GM19239 (cell line): ENCODE data around the gene BRAT1.
A peak's percentile ranks its signal among the peaks of the same experiment; 100 is the strongest.
"Not testable (repeated sequence)": the region's sequence is repeated elsewhere in the genome, so short reads cannot be mapped to it uniquely, and the experiment has no call there.

Source experiments
- DNase-seq: peaks from one replicate; pipeline ENCODE4 v3.0.0; 2011; ENCODE audit warnings: low spot score; ENCODE audit not compliant: insufficient read length
- FAIRE-seq: peaks from 2 replicates; lab custom pipeline; 2011; peaks lifted over from hg19 to GRCh38; lab: Jason Lieb, UNC

BRAT1 gene

DNA sequence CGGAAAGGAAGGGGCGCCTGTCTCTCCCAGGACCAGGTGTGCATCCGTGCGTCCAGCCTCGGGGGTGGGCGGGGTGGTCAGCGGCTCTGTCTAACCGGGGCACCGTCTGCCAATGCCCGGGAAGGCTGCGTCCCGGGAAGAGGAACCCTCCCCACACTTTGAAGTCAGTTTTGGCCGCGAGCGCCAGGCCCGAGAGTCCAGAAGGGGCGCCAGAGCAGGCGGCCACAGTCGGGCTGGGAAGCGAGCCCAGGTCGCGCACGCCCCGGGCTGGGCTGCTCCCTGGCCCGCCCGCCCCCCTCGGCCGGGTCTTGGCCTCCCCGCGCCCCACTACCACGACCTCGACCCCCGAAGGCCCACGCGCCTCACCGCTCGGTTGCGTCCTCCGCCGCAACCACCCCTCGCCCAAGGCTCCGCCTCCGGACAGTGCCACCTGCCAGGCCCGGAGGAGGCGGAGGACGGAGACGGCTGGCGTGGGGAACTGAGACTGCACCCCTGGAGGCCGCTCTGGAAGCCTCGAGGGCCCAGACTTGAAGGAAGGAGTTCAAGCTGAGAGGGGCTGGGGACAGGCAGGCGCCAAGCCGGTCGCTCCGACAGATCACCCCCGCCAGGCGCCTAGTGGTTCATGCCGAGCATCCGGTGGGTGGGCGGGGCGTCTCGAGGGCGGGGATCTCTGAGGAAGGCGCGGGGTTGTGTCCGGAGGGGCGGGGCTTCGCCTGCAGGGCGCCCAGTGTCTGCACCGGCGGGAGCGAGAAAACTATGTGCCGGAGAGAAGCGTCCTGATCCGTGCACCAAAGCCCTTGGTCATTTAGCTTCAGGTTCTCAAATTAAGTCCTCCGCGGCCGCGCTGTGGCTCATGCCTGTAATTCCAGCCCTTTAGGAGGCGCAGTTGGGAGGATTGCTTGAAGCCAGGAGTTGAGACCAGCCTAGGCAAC is at the start of gene BRAT1:
BRAT1 (minus strand) TSS at position 404 of the 932 bp plus-strand sequence. CDS start 1,093 bp downstream, outside the sequence.
- FAIRE-seq = peak; percentile 78
- DNase-seq = peak; percentile 91

DNA sequence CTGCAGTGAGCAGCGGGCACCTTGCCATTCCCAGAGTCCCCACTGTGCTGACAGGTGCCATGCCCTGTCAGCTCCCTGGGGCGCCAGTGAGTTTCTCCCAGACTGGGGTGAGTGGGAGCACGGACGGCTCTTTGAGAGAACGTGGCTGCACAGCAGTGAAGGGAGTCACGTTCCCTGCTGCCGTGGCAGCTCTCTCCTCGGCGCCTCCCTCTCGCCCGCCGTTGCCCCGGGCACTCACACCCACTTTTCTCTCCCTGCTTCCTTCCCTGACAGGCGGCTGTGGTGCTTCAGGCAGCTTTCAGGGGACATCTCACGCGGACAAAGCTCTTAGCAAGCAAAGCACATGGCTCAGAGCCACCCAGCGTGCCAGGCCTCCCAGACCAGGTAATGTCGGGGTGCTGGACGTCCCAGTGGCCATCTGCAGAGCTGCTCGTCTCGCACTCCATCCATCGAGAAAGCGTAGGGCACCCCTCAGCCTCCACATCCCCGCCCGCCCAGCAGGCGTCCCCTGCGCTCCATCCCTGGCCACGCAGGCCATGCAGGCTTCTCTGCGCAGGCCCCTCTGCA is 49.4 kb upstream of the BRAT1 start:
- DNase-seq = no peak
- no peak for FAIRE-seq

DNA sequence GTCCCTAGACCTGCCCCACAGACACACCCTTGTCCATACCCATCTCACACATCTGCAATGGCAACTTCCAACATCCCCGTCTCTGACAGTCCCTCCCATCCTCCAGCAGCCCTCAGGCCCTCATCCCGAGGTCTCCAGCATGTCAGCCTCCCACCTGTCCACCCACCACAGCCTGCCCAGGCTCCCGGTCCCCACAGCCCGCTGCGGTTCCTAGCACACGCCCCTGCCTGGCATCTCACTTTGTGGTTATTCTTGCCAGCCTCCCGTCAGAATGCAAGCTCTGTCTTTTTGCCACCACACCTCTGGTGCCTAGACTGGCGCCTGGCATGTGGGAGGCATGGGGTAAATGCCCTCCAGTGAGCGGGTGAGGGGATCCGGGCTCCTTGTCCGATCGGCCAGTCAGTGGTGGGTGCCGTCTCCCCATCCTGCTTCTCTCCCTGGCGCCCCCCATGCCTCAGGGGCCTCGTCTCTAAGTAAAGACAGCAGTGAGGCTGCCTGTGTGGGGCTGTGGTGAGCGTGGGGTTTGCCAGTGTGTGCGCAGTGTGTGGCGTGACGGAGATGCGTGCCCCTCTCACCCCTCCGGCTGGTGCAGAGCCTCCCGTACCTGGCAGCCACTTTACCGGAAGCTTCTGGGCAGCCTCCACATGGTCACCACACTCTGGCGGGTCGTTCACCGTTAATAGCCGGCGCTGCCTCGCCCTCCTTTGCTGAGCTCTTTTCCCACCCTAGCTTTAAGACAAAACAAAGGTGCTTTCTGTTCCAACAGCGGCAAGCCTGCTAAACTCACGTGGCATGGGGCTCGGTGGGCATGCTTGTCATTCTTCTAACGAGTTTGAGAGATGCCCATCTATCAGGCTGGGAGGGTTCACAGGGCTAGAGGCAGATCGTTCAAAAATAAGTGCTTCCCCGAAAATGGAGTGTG is 48.0 kb upstream of the BRAT1 start:
- no peak for FAIRE-seq
- DNase-seq = no peak

DNA sequence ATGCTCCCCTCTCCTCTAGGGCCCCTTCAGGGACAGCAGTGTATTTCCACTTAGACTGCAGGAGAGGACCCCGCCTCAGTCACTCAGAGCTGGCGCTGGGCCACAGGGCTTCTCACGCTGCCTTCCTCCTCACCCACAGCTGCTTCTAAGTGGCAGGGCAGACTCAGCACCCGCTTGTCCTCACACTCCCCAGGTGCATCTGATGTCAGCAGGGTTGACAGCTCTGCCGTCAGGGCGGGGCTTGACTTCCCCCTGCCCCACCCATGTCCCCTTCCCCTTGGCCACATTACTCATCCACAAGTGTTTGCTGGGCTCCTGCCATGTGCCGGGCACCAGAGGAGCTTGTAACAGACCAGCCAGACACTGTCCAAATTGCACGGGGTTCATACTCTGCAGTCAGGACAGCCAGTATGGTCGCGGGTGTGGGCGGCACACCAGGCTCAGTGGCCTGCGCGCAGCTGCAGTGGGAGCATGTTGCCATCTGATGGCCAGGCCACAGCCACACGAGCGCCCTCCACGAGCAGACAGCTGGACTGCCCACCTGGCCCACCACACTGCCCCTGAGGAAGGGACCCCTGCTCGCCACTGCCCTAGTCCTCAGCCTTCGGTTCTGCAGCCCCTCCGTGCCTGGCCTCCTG is 47.2 kb upstream of the BRAT1 start:
- FAIRE-seq = no peak
- no peak for DNase-seq

DNA sequence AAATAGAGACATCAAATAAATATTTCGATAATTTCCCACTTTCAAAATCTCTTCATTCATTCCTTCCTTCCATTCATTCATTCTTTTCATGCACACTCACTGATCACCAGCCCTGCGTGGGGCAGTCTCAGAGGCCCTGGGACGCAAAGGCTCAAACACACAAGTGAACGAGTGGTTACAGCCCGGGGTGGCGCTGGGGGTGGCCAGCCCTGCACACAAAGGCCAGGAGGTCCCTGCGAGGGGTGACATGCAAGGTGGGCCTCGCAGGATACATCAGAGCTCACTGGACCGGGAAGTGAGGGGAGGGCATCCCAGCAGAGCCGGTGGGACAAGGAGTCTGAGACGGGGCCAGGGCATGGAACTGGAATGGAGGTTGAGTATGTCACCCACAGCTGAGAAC is 46.6 kb upstream of the BRAT1 start:
- DNase-seq = no peak
- no peak for FAIRE-seq

DNA sequence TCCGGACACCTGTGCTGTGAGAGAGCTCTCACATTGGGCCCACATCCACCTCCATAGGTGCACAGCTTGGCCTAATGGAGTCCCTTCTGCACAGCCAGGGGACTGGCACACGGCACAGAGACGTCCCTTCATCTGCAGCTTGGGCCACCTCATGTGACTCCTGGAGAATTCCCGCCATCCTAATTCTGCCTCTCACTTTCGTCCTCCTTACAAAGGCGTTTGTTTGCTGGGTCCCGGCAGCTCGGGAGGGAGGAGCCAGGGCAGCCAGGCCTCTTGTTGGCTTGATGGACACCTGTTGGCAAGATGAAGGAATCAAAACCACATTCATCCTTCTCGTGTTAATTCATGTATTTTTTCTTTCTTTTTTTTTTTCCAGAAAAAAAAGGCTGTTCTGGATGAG is 45.7 kb upstream of the BRAT1 start:
- FAIRE-seq = no peak

DNA sequence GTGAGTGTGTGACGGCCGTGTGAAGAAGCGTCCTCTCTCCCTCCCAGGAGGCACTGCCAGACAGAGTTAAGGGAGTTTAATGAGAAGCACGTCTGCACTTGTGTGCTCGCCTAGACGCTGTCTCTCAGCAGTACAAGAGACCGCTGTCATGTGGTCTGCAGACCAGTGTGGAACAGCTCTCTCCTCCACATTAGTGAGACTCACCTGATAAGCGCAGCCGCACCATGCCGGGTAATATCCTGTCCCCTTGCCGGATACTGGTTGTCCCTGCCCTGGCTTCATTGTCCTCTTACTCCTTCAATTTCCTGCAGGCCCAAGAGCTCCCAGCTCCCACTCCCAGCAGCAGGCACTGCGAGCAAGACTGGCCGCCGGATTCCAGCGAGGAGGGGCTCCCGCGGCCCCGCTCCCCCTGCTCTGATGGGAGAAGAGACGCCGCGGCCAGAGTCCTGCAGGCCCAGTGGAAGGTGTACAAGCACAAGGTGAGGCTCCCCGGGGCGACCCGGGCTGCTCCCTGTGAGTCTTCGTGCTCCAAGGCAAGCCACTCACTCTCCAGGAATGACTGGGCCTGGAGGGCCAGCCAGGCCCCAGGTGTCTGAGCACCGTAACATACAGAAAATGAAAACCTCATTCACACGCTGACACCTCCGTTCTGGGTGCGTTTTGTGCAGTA is 43.0 kb upstream of the BRAT1 start:
- no peak for FAIRE-seq
- no peak for DNase-seq

More for the DNA sequence above, 45.7 kb upstream of the BRAT1 start:
- no peak for DNase-seq

DNA sequence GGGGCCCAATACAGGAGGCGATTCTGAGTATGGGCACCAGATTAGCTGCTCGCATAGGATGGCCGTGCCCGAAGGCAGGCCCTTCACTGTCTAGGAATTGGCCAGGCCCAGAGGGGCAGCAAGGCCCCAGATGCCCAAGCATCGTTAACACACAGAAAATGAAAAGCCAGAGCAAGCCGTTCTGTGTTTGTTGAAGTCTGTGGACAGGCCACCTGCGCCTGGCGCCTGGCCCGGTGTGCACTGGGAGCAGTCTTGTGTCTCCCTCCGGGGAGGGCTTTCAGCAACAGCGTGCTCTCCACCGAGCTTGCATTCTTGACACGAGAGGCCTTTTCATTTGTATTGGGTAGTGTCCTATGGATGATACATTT is 41.9 kb upstream of the BRAT1 start:
- no peak for DNase-seq
- no peak for FAIRE-seq

DNA sequence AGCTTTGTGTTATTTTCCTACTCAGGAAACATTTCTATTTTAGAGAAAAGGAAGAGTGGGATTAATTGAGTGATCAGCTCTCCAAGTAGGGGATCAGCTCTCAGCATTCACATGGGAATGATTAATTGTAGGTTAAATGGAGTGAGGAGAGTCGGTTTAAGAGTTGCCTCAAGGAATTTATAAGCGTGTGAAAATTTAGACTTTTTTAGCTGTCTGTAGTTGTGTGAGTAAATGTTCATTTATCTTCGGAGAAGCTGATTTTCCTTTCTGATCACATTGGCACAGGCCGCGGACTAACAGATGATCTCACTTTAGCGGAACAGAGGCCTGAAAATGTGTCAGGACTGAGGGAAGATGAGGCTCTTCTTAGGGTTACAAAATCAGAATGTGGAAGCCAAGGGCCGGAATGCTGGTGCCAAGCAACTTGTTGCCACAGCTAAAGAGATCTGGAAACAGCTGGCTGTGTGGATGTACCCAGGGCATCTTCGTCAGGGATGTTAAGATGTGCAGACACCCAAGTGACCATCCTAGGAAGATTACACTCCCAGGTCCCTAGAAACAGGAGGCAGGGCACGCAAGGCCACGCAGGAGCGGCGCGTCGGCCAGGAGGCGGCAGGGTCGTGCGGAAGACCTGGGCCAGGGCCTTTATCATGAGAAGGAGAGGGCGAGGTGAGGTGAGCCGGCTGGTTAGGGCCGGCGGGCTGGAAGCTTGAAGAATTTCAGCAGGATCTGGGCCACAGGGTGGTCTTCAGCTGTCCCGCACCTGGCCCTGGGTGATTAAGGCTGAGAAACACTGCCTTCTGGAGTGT is 41.3 kb upstream of the BRAT1 start:
- DNase-seq = no peak
- FAIRE-seq = no peak

DNA sequence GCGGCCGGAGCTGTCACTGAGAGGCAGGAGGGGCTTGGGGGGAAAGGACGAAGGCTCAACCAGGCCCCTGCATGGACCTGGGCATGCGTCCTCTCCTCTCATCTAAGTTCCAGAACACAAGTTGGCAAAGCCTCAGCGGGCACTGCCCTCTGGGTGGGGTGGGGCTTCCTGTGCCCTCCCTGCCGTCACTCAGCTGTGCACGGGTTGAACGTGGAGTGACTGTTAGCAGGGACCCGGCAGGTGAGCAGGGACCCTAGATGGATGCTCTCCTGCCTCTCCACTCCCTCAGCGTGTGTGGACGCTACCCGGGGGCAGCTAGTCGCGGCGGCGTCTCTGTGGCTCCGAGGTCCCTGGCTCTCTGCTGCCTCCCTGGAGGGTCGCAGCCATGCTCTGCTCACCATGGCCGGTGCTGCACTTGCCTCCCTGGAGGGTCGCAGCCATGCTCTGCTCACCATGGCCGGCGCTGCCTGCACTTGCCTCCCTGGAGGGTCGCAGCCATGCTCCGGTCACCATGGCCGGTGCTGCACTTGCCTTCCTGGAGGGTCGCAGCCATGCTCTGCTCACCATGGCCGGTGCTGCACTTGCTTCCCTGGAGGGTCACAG is 40.0 kb upstream of the BRAT1 start:
- DNase-seq (no peak), FAIRE-seq (no peak)

DNA sequence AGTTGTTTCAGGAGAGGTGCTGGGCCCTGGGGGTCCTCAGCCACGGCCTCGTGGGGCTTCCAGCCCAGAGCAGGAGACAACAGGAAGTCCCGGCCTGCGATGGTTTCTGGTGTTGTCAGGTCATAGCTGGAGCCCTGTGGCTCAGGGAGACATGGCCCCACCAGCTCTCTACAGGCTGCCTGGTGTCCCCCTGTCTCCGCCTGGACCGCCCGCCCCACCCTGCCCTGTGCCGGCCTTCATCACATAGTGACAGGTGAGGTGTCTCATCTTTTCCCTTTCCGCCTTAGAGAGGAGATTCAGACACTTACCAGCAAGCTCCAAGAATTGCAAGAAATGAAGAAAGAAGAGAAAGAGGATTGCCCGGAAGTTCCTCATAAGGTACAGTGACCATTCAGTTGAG is 39.3 kb upstream of the BRAT1 start:
- no peak for FAIRE-seq

DNA sequence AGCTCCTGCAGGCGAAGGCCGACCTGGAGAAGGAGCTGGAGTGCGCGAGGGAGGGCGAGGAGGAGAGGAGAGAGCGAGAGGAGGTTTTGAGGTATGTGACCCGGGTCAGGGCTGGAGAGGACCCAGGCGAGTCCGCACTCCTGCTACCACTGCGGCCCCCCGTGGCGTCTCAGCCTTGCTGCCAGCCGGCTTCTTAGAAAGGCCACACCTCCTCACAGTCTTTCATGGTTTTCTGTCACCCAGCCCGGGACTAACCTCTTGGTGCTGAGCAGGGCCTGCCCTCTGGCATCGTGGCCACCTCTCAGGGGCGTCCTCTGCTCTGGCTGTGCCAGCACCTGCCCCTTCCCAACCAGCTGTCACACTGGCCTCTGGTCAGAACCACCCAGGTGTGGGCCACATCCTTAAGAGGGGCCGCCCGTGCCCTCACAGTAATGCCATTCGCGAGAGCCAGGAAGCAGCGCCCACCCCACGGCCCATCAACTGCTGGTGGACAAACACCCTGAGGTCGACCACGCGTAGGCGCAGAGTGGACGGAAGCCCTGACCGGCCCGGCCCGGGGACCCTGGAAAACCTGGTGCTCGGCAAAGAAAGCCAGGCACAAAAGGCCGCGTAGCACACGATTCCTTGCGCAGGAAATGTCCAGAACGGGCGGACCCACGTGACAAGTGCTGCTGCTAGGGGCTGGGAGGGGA is 37.9 kb upstream of the BRAT1 start:
- FAIRE-seq = no peak
- no peak for DNase-seq

More for the DNA sequence above, 39.3 kb upstream of the BRAT1 start:
- DNase-seq = no peak

DNA sequence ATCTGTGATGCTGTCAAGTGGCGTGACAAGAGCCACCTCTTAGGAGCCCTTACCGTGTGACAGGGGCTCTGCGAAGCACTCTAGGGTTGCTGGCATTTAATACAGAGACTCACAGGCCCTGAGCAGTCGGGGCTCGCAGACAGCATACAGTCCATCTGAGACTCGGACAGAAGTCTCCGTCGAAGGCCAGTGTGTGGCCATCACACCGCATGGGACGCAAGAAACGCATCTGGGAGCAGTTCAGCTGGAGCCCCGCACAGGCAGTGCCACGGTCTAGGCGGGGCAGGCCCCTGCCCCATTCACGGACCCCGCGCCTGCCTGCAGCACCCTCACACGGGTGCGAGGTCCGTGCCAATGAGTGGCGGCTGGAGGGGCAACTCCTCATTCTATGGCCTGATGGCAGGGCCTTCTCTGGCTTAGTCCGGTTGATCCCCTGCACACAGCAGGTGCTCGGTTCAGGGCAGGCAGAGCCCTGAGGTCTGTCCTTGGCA is 37.1 kb upstream of the BRAT1 start:
- DNase-seq = no peak
- no peak for FAIRE-seq

DNA sequence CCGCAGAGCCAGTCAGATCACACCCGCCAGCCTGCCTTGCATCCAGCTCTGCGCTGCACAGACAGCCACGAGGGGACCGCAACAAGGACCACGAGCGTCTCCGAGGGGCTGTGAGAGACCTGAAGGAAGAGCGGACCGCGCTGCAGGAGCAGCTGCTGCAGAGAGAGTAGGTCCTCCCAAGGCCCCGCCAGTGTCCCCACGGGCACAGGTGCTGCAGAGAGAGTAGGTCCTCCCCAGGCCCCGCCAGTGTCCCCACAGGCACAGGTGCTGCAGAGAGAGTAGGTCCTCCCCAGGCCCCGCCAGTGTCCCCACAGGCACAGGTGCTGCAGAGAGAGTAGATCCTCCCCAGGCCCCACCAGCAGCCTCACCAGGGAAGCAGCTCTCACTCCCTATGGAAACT is 34.6 kb upstream of the BRAT1 start:
- not testable (repeated sequence) for DNase-seq, FAIRE-seq

DNA sequence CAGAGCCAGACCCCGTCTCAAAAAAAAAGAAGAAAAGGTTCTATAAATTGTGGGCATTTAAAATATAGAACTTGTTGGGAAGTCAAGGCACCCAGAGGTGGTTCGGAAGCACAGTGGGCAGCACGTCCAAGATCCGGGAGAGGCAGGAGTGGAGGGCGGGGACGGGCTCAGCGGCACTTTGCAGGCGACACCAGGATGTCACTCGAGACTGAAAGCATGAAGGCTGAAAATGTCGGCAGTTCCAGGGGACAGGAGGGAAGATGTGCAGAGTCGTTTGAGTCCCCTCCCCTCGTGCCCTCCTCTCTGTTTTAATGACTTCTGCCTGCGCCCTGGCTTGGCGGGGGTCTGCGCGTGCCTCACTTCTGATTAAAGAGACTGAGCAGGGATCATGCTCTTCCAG is 34.0 kb upstream of the BRAT1 start:
- FAIRE-seq (no peak), DNase-seq (no peak)

DNA sequence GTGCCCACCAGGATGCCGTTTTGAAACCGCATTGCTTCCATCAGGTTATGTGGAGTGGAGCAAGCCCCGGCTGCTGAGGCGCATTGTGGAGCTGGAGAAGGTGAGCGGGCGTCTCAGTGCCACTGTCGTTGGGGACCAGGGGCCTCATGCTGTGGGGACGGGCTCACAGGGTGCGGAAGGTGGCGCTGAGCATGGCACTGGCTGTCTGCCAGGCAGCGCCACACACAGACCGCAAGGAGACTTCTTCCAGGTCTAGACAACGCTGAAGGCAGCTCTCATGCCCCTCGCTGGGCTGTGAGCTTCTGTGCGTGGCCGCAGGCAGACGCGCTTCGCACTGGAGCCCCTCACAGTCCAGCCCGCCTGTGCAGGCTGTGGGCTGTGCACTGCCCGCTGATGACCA is 32.5 kb upstream of the BRAT1 start:
- FAIRE-seq = no peak

DNA sequence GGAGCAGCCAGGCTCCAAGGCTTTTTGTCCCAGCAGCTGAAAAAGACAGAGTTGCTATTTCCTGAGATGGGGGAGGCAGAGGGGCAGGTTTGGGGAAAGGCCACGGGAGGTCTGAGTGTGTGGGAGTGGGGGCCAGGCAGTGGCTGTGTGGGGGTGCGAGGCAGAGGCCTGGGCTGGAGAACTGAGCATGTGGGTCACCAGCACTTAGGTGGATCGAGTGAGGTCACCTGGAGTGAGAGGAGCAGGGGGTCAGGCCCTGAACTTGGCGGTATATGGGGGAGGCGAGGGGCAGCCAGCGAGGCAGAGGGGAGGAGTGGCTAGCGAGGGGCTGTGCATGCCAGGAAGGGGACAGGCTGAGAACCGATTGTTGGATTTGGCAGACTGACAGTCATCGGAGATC is 31.8 kb upstream of the BRAT1 start:
- DNase-seq (no peak), FAIRE-seq (no peak)

More for the DNA sequence above, 32.5 kb upstream of the BRAT1 start:
- DNase-seq = no peak
